Panc1 (cell line): ENCODE data around the gene RPS18. TPM values are rescaled to one million over a fixed set of nuclear protein-coding genes. Genes with fewer than 3 reads are reported as not detected.
A peak's percentile ranks its signal among the peaks of the same experiment; 100 is the strongest.

Experiments
- ATAC-seq: fragments of 200-7000 bp; cut with Tn5 transposase; 2 replicates; pipeline ENCODE4 v1.9.1; 2020; ENCODE audit warnings: mild to moderate bottlenecking, moderate library complexity
- BruUV-seq: library from RNA; stranded (reverse); fragments of 400-500 nt; replicated peaks from 2 replicates; lab custom pipeline; 2021; lab: Mats Ljungman, UMichigan
- CTCF ChIA-PET: fragments of 300-600 bp; sonication (Branson Sonifier 250); formaldehyde crosslinking; loops from one replicate; lab custom pipeline; 2022; ENCODE audit warnings: antibody characterized with exemption; lab: Charles Lee
- POLR2A ChIA-PET: fragments of 300-600 bp; sonication (Branson Sonifier 250); formaldehyde crosslinking; loops from one replicate; lab custom pipeline; 2022; ENCODE audit warnings: antibody characterized with exemption; lab: Charles Lee
- DNase-seq: peaks from one replicate; pipeline ENCODE4 v3.0.0-alpha.2; 2010; ENCODE audit warnings: low read depth, low spot score
- H3K27ac ChIP-seq: 2 replicates; pipeline ENCODE4 v1.5.1; 2011; ENCODE audit warnings: mild to moderate bottlenecking, low read length, inconsistent platforms
- H3K27me3 ChIP-seq: fragments of 200-500 bp; sonication (Bioruptor generic); 2 replicates; pipeline ENCODE4 v1.6.0; 2014; ENCODE audit warnings: low read length, inconsistent platforms; ENCODE audit not compliant: control insufficient read depth, insufficient read depth
- H3K36me3 ChIP-seq: fragments of 200-500 bp; sonication (Bioruptor generic); 2 replicates; pipeline ENCODE4 v1.5.1; 2014; ENCODE audit warnings: inconsistent platforms, mild to moderate bottlenecking, low read length, moderate library complexity; ENCODE audit not compliant: control insufficient read depth, insufficient read depth
- H3K4me1 ChIP-seq: 2 replicates; pipeline ENCODE4 v1.5.1; 2011; ENCODE audit warnings: inconsistent platforms, mild to moderate bottlenecking, low read length, moderate library complexity; ENCODE audit not compliant: control insufficient read depth, insufficient read depth
- H3K4me3 ChIP-seq, 2 experiments: 2 replicates each; pipeline ENCODE4 v1.5.1; 2011 to 2012; ENCODE audit warnings: low read depth in 2 of 2, low read length in 2 of 2, mild to moderate bottlenecking in 2 of 2, inconsistent platforms in 1 of 2, moderate library complexity in 1 of 2
- H3K9me3 ChIP-seq: fragments of 200-500 bp; sonication (Bioruptor generic); 2 replicates; pipeline ENCODE4 v1.5.1; 2014; ENCODE audit warnings: low read depth, mild to moderate bottlenecking, inconsistent platforms, low read length, moderate library complexity; ENCODE audit not compliant: control insufficient read depth, insufficient read depth
- POLR2AphosphoS5 ChIP-seq: IDR thresholded peaks from 2 replicates; pipeline ENCODE4 v1.6.1; 2012; ENCODE audit warnings: mild to moderate bottlenecking, low read depth, low read length, moderate library complexity
- TCF7L2 ChIP-seq: IDR thresholded peaks from 2 replicates; pipeline ENCODE4 v1.6.1; 2011; ENCODE audit warnings: mild to moderate bottlenecking, low read depth, low read length, inconsistent platforms
- in situ Hi-C: cut with HindIII; loops from 2 replicates; pipeline ENCODE4 v1.10.0; 2016; ENCODE audit warnings: low sequenced_read_pairs, low pct_unique_long_range_greater_than_20kb
- intact Hi-C: fragments of 100-400 bp; cut with micrococcal nuclease; formaldehyde crosslinking; loops from one replicate; pipeline ENCODE4 v1.10.0; 2022; ENCODE audit not compliant: unreplicated experiment
- total RNA-seq: library from RNA; stranded (reverse); gene quantifications from one replicate; pipeline ENCODE4 v1.2.1, GENCODE V29; 2021; ENCODE audit not compliant: unreplicated experiment
- TF ChIP-seq, protein P1 (sequence below), 2 experiments: IDR thresholded peaks; 2 replicates each; pipeline ENCODE4 v1.6.1; 2011 to 2012; ENCODE audit warnings: low read depth in 2 of 2, control low read depth in 1 of 2, low read length in 1 of 2, mild to moderate bottlenecking in 1 of 2, moderate library complexity in 1 of 2; ENCODE audit not compliant: insufficient read depth in 1 of 2
- TF ChIP-seq, protein P2 (sequence below): fragments of 450-650 bp; IDR thresholded peaks from 2 replicates; pipeline ENCODE4 v1.5.1; 2017; ENCODE audit warnings: mild to moderate bottlenecking

RPS18 gene
- total RNA-seq, 1 experiment from 2014 or later = 1,987 TPM

DNA sequence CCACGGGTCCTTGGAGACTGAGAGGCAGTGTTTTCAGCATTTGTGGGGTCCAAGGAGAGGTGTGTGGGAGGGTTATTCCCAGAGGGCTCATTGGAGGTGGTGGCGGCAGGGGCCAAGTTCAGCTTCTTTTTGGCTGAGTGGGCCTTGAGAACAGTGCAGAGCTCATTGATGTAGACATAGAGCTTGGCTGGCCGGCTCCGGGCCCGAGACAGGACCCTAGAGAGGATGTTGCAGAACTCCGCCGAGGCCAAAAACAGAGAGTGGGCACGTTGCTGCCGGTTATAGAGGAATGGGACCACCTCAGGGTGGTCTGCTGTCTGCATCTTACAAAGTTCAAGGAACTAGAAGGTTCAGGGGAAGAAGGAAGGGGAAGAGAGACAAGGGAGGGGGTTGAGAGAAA lies 49.4 kb downstream of the RPS18 start:
- no peak for TF ChIP-seq POLR2AphosphoS5
- no peak for TF ChIP-seq TCF7L2
- TF ChIP-seq, protein P1, sequence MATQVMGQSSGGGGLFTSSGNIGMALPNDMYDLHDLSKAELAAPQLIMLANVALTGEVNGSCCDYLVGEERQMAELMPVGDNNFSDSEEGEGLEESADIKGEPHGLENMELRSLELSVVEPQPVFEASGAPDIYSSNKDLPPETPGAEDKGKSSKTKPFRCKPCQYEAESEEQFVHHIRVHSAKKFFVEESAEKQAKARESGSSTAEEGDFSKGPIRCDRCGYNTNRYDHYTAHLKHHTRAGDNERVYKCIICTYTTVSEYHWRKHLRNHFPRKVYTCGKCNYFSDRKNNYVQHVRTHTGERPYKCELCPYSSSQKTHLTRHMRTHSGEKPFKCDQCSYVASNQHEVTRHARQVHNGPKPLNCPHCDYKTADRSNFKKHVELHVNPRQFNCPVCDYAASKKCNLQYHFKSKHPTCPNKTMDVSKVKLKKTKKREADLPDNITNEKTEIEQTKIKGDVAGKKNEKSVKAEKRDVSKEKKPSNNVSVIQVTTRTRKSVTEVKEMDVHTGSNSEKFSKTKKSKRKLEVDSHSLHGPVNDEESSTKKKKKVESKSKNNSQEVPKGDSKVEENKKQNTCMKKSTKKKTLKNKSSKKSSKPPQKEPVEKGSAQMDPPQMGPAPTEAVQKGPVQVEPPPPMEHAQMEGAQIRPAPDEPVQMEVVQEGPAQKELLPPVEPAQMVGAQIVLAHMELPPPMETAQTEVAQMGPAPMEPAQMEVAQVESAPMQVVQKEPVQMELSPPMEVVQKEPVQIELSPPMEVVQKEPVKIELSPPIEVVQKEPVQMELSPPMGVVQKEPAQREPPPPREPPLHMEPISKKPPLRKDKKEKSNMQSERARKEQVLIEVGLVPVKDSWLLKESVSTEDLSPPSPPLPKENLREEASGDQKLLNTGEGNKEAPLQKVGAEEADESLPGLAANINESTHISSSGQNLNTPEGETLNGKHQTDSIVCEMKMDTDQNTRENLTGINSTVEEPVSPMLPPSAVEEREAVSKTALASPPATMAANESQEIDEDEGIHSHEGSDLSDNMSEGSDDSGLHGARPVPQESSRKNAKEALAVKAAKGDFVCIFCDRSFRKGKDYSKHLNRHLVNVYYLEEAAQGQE (IDR thresholded peaks at IDR 0.05; ENCODE audit: insufficient read depth in 1 of 2, low read depth in 2 of 2, low read length in 1 of 2) = no peak
- POLR2A ChIA-PET = interaction anchor here (0.7 kb wide), 1 partner anchor 53 kb away, joined by 3 read pairs; no protein-coding TSS in a partner anchor
- no peak for DNase-seq
- peaks cover 18% of the 10 kb centered on the region for H3K36me3 ChIP-seq
- peak overlapping the region; percentile 89 for H3K27ac ChIP-seq
- H3K9me3 ChIP-seq = no peaks in the 10 kb centered on the region
- BruUV-seq = no TSS peak
- H3K27me3 ChIP-seq = no peaks in the 10 kb centered on the region
- peak overlapping the region; percentile 65 to 81 for H3K4me3 ChIP-seq
- H3K4me1 ChIP-seq = peaks cover 51% of the 10 kb centered on the region
- in situ Hi-C loops (no loop called here), intact Hi-C loops (no loop called here)
- no peak for ATAC-seq
- CTCF ChIA-PET = no interaction called here

DNA sequence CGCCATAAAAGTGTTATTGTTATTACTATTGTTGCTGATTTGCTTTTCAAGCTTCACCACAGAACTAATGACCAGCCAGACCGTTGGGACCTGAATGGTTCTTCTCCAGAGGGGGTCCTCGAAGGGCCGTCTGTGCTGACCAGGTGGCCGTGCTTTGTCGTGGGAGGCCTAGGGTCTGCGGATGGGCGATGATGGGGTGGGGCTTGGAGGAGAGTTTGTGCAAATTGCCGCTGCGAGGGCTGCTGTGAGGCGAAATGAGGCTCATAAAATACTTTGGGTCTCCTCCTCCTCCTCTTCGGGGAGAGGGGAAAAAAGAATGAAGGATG lies 51.7 kb downstream of the RPS18 start:
- in situ Hi-C loops = no loop called here
- BruUV-seq = no TSS peak
- Histone ChIP-seq H3K27me3 (no peaks in the 10 kb centered on the region), H3K4me3 (peak overlapping the region; percentile 65 to 81), H3K27ac (peak overlapping the region; percentile 89), H3K4me1 (peaks cover 40% of the 10 kb centered on the region), H3K9me3 (no peaks in the 10 kb centered on the region), H3K36me3 (peaks cover 16% of the 10 kb centered on the region)
- ATAC-seq (no peak), DNase-seq (no peak)
- ChIA-PET POLR2A (no interaction called here), CTCF (no interaction called here)
- TF ChIP-seq, protein P1 (IDR thresholded peaks at IDR 0.05; ENCODE audit: insufficient read depth in 1 of 2, low read depth in 2 of 2, low read length in 1 of 2) = peak in 1 of 2 experiments; percentile 46; a peak in 1 of 4 replicates
- TF ChIP-seq, protein P2, sequence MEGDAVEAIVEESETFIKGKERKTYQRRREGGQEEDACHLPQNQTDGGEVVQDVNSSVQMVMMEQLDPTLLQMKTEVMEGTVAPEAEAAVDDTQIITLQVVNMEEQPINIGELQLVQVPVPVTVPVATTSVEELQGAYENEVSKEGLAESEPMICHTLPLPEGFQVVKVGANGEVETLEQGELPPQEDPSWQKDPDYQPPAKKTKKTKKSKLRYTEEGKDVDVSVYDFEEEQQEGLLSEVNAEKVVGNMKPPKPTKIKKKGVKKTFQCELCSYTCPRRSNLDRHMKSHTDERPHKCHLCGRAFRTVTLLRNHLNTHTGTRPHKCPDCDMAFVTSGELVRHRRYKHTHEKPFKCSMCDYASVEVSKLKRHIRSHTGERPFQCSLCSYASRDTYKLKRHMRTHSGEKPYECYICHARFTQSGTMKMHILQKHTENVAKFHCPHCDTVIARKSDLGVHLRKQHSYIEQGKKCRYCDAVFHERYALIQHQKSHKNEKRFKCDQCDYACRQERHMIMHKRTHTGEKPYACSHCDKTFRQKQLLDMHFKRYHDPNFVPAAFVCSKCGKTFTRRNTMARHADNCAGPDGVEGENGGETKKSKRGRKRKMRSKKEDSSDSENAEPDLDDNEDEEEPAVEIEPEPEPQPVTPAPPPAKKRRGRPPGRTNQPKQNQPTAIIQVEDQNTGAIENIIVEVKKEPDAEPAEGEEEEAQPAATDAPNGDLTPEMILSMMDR = no peak
- TF ChIP-seq TCF7L2 = no peak
- intact Hi-C loops = no loop called here
